Heart left ventricle (tissue), 16 donors: ENCODE measurements around the gene LRRC43. TPM values are rescaled to one million over a fixed set of nuclear protein-coding genes. Genes with fewer than 3 reads are reported as not detected.

ENCODE experiments used
- ATAC-seq, 4 donors: fragments of 200-7000 bp; cut with Tn5 transposase; one replicate each; pipeline ENCODE4 v1.9.1; 2020 to 2022; ENCODE audit warnings: moderate library complexity in 4 of 4, mild to moderate bottlenecking in 3 of 4, moderate number of reproducible peaks in 1 of 4
- DNase-seq, 5 donors: peaks; one replicate each; pipeline ENCODE4 v3.0.0-alpha.2; 2020
- H3K27ac ChIP-seq, 12 donors: fragments of 200-600 bp; sonication (generic) in 4 of 12; one replicate each; pipeline versions ENCODE4 v1.5.0 to v1.8.0; 2016 to 2022; ENCODE audit warnings: mild to moderate bottlenecking in 2 of 12
- H3K27me3 ChIP-seq, 9 donors: fragments of 200-600 bp; sonication (generic) in 2 of 9; one replicate each; pipeline versions ENCODE4 v1.5.1 to v1.8.0; 2016 to 2022; ENCODE audit warnings: mild to moderate bottlenecking in 3 of 9
- H3K36me3 ChIP-seq, 9 donors: fragments of 200-600 bp; sonication (generic) in 2 of 9; one replicate each; pipeline versions ENCODE4 v1.5.0 to v1.8.0; 2018 to 2022; ENCODE audit warnings: mild to moderate bottlenecking in 2 of 9
- H3K4me1 ChIP-seq, 12 donors: fragments of 200-600 bp; sonication (generic) in 4 of 12; one replicate each; pipeline versions ENCODE4 v1.5.0 to v1.8.0; 2016 to 2022; ENCODE audit warnings: mild to moderate bottlenecking in 3 of 12
- H3K4me3 ChIP-seq, 12 donors: fragments of 200-600 bp; sonication (generic) in 4 of 12; one replicate each; pipeline versions ENCODE4 v1.5.0 to v1.8.0; 2017 to 2022; ENCODE audit warnings: mild to moderate bottlenecking in 9 of 12, moderate library complexity in 4 of 12
- H3K9me3 ChIP-seq, 12 donors: fragments of 200-600 bp; sonication (generic) in 4 of 12; one replicate each; pipeline versions ENCODE4 v1.5.0 to v1.8.0; 2016 to 2022; ENCODE audit warnings: mild to moderate bottlenecking in 1 of 12
- POLR2A ChIP-seq, 2 donors: fragments of 450-650 bp; IDR thresholded peaks; one replicate each; pipeline ENCODE4 v1.6.1; 2017; ENCODE audit warnings: antibody characterized with exemption in 2 of 2, mild to moderate bottlenecking in 2 of 2, moderate library complexity in 2 of 2
- WGBS, 4 donors: extraction: QIAGEN DNeasy Blood & Tissue Kit in 2 of 4; methylation state at CpG; one replicate each; pipeline versions ENCODE4 v1.1.5 to v1.1.7; 2013 to 2018; 5-methylcytosine and 5-hydroxymethylcytosine counted together
- intact Hi-C, 10 donors: fragments of 100-400 bp; cut with DNase I; formaldehyde crosslinking; loops; one replicate each; pipeline versions ENCODE4 v1.11.1 to v1.14.2; 2022
- polyA plus RNA-seq, 2 donors: library from polyadenylated mRNA; stranded (reverse); fragments of 200-250 nt; gene quantifications; one replicate each; pipeline ENCODE4 v1.2.3, GENCODE V29; 2013
- total RNA-seq, 9 donors: library from RNA; depleted of rRNA in 2 of 9; stranded (reverse); fragments of >200 nt in 2 of 9; fragmentation: NEBNext Ultra II Directional in 3 of 9; extraction: Animal tissue kit (Norgen Biotek cat#: 25700) in 3 of 9; gene quantifications; one replicate each; pipeline versions ENCODE4 v1.1.0 to v1.2.4, GENCODE V29; 2016 to 2023
- TF ChIP-seq, protein P1 (sequence below), 12 donors: fragments of 200-600 bp; sonication (generic) in 4 of 12; IDR thresholded peaks; one replicate each; pipeline versions ENCODE4 v1.5.0 to v1.8.0; 2018 to 2022; ENCODE audit warnings: antibody characterized with exemption in 12 of 12, mild to moderate bottlenecking in 5 of 12
- donor health status: ischemic (EF 13 %, LVEDD 7.1; RV severe dilation, severe dysfunction).
- donor health status: healthy with polysubstance abuse.
- donor health status: DM: no; HTN: yes; CAD: no.
- donor health status: DM: no; HTN: no; CAD: no.
- donor health status: ischemic (EF 25% LVEDD 6.9; RV normal size, moderate dysfunction).
- donor health status: ischemic (EF 25% LVEDD 5.7; RV mildly dilated, moderate dysfunction).
- donor health status: healthy.
- donor health status: DM: yes; HTN: yes; CAD: no.
- donor health status: ischemic (EF 35%, LVEDD 5.7; RV mildly dilated, moderate dysfunction).
- donor health status: nonischemic (EF 11% LVEDD 7.7; RV severe dilation, severe dysfunction).
- donor health status: DM: yes; HTN: yes; CAD: no.
- donor health status: PGD.
- donor health status: ischemic (EF 29% LVEDD 5.4; RV normal size, mild dysfunction).
- donor health status: nonischemic (EF 23%, LVEDD 6.1; RV moderate dilation, normal function).

Gene LRRC43
- total and polyA plus RNA-seq, 11 donors, result 0.15 to 1.9 (median 0.83) TPM; not detected in 1

DNA sequence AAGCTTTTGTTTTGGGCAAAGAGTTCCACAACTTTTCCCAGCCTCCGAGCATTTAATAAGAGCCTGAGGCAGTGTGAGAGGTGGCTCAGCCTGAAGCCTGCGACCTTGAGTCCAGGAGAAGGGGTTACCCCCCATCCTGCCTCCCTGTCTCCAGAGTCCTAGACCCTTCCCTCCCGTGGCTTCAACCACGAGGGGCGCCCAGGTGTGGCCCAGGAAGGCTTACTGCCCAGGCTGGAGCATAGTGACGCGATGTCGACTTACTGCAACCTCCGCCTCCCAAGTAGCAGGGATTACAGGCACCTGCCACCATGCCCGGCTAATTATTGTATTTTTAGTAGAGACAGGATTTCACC lies 641 bp downstream of the LRRC43 start:
- WGBS, 4 donors, result 77 to 84% (median 82%) methylated on average over 4 to 10 of the region's 10 CpGs
- TF ChIP-seq, protein P1, sequence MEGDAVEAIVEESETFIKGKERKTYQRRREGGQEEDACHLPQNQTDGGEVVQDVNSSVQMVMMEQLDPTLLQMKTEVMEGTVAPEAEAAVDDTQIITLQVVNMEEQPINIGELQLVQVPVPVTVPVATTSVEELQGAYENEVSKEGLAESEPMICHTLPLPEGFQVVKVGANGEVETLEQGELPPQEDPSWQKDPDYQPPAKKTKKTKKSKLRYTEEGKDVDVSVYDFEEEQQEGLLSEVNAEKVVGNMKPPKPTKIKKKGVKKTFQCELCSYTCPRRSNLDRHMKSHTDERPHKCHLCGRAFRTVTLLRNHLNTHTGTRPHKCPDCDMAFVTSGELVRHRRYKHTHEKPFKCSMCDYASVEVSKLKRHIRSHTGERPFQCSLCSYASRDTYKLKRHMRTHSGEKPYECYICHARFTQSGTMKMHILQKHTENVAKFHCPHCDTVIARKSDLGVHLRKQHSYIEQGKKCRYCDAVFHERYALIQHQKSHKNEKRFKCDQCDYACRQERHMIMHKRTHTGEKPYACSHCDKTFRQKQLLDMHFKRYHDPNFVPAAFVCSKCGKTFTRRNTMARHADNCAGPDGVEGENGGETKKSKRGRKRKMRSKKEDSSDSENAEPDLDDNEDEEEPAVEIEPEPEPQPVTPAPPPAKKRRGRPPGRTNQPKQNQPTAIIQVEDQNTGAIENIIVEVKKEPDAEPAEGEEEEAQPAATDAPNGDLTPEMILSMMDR (IDR thresholded peaks at IDR 0.05), result no peak
- TF ChIP-seq POLR2A (IDR thresholded peaks at IDR 0.05), result no peak
- H3K36me3 ChIP-seq, result no peaks in the 10 kb centered on the region
- H3K27me3 ChIP-seq, result peaks cover 0 to 12% (median 2%) of the 10 kb centered on the region in 9 donors
- no peak overlapping the region for H3K27ac ChIP-seq
- intact Hi-C loops, result no loop called here
- peak overlapping the region in 11 of 12 donors; percentile 32 to 64 (median 52) for H3K4me3 ChIP-seq
- DNase-seq (no peak), ATAC-seq (no peak)
- H3K4me1 ChIP-seq, result peaks cover 0 to 13% (median 3%) of the 10 kb centered on the region in 12 donors
- no peaks in the 10 kb centered on the region for H3K9me3 ChIP-seq

- ATAC-seq, result peak in 1 of 4 donors; percentile 26
- 66 to 80% (median 77%) methylated on average over 18 of the region's 18 CpGs for WGBS, 4 donors
- no peaks in the 10 kb centered on the region for H3K9me3 ChIP-seq
Measured at GRCh38 chr12:122184517-122184916, 1.6 kb downstream of the LRRC43 start.

GRCh38 chr12:122185079-122185478 lies 2.2 kb downstream of the LRRC43 start:
- no peaks in the 10 kb centered on the region for H3K36me3 ChIP-seq
- WGBS, 4 donors, result 90 to 96% (median 92%) methylated on average over 7 of the region's 7 CpGs
- ATAC-seq (no peak), DNase-seq (no peak)
- intact Hi-C loops, result no loop called here
- H3K4me3 ChIP-seq, result no peak overlapping the region
- TF ChIP-seq POLR2A (IDR thresholded peaks at IDR 0.05), result no peak
- TF ChIP-seq, protein P1 (IDR thresholded peaks at IDR 0.05), result no peak
- H3K27me3 ChIP-seq, result peaks cover 0 to 12% (median 2%) of the 10 kb centered on the region in 9 donors
- no peaks in the 10 kb centered on the region for H3K9me3 ChIP-seq
- peaks cover 0 to 13% (median 3%) of the 10 kb centered on the region in 12 donors for H3K4me1 ChIP-seq
- no peak overlapping the region for H3K27ac ChIP-seq

More at GRCh38 chr12:122184517-122184916, 1.6 kb downstream of the LRRC43 start:
- peaks cover 0 to 13% (median 3%) of the 10 kb centered on the region in 12 donors for H3K4me1 ChIP-seq
- TF ChIP-seq POLR2A (IDR thresholded peaks at IDR 0.05), result no peak
- TF ChIP-seq, protein P1 (IDR thresholded peaks at IDR 0.05), result no peak
- DNase-seq, result no peak
- no peak overlapping the region for H3K4me3 ChIP-seq
- intact Hi-C loops, result no loop called here
- no peak overlapping the region for H3K27ac ChIP-seq
- H3K27me3 ChIP-seq, result peaks cover 0 to 12% (median 2%) of the 10 kb centered on the region in 9 donors
- H3K36me3 ChIP-seq, result no peaks in the 10 kb centered on the region

DNA sequence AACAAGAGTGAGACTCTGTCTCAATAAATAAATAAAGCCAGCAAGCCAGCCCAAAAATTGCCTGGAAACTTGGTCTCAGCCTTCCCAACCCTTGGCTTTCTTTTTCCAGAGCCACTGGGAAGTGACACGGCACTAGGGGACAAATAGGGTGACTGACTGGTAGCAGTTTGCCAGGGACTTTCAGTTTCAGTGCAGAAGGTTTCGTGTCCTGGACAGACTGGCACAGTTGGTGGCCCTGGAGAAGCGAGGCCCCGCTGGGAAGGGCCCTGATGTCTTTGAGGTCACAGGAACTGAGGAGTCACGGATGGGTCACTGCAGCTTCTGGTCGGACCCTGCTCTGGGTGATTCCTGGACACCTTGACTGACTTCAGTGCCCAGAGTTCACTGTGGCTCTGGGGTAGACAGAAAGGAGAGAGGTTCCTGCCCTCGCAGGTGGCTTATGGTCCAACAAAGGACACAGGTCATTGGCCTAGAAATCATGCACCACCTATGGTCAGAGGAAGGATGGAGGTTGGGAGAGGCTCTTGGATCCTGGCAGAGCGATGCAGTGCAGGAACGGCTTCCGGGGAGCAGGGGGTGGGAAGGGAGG lies 2.7 kb downstream of the LRRC43 start:
- TF ChIP-seq POLR2A (IDR thresholded peaks at IDR 0.05), result no peak
- TF ChIP-seq, protein P1 (IDR thresholded peaks at IDR 0.05), result no peak
- Histone ChIP-seq H3K36me3 (no peaks in the 10 kb centered on the region), H3K4me1 (peaks cover 0 to 13% (median 3%) of the 10 kb centered on the region in 12 donors), H3K27ac (no peak overlapping the region), H3K4me3 (no peak overlapping the region), H3K27me3 (peaks cover 0 to 12% (median 2%) of the 10 kb centered on the region in 9 donors), H3K9me3 (no peaks in the 10 kb centered on the region)
- no peak for ATAC-seq
- DNase-seq, result no peak
- 87 to 91% (median 88%) methylated on average over 4 to 10 of the region's 10 CpGs for WGBS, 4 donors
- intact Hi-C loops, result no loop called here
